ENCODE measurements around the gene EPC1. TPM values are rescaled to one million over a fixed set of nuclear protein-coding genes. Genes with fewer than 3 reads are reported as not detected.
"Not testable (repeated sequence)": the region's sequence is repeated elsewhere in the genome, so short reads cannot be mapped to it uniquely, and the experiment has no call there.

EPC1 gene
- polyA plus RNA-seq, 3 donors = 58.4 to 65.9 (median 63.9) TPM

DNA sequence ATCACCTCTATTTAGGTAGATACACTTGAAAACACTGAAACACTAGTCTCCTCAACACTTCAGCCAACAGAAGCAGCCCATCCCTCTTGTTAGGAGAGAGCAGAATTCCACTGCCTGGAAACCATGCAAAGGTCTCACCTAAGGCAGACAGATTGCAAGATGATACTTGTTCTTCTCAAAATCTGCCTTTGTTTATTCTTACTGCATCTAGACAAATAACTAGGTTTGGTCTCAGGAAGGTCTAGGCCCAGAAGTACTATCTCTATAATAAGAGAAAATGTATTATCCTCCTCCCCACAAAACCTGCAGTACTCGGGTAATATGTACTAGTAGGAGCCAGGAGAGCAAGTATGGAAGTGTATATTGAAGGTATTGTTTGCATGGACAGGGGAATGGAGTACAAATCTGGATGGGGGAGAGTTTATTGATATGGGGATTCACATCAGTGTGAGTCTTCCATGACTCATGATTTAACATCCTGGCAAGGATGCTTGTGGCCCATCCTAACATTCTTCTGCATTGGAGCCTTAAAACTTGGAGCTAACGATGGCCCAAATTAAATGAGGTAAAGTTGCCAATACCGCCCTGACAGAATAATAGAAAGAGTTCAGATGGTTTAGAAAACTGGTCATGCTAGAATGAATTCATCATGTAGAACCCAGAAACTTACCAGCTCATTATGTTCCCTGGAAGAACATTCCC, 109.2 kb downstream of the EPC1 start:
- DNase-seq = no peak

DNA sequence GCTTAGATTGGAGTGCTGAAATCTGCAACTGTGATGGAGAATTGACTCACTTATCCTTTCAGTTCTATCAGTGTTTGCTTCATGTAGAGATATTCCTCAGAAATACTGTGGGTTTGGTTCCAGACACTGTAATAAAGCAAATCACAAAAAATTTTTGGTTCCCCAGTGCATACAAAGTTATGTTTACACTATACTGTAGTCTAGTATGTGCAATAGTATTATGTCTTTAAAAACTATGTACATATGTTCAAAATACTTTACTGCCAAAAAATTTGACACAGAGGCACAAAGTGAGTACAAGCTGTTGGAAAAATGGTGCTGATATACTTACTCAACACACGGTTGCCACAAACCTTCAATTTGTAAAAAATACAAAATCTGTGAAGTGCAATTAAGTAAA, 112.5 kb downstream of the EPC1 start:
- no peak for DNase-seq

DNA sequence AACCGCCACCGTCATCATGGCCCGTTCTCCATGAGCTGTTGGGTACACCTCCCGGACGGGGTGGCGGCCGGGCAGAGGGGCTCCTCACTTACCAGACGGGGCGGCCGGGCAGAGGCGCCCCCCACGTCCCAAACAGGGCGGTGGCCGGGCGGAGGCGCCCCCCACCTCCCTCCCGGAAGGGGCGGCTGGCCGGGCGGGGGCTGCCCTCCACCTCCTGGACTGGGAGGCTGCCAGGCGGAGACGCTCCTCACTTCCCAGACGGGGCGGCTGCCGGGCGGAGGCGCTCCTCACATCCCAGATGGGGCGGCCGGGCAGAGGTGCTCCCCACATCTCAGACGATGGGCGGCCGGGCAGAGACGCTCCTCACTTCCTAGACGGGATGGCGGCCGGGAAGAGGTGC, 113.6 kb downstream of the EPC1 start:
- not testable (repeated sequence) for DNase-seq

DNA sequence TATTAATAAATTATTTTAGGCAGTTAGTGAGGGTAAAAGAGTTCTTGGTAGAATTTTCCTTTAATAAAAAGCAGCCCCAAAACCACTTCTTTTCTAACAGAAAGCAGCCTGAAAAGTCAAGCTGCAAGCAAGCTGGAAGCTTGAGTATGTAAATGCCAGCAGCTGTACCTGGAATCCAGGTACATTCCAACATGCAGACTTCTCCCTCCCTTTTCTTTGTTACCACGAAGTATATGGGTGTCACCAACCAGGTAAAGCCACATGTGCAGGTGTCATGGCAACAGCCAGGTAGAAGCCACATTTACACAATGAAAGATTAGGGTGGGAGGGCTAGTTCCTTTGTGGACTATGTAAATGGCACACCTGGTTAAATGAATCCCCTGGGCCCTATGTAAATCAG, 114.6 kb downstream of the EPC1 start:
- DNase-seq = peak; percentile 12

DNA sequence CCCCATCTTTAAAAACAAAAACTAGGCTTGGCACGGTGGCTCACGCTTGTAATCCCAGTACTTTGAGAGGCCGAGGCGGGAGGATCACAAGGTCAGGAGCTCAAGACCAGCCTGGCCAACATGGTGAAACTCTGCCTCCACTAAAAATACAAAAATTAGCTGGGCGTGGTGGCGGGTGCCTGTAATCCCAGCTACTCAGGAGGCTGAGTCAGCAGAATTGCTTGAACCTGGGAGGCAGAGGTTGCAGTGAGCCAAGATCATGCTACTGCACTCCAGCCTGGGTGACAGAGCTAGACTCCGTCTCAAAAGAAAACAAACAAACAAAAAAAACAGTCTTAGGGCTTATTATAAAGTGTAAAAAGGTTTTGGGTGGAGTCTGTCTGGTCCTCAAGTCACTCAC, 117.2 kb downstream of the EPC1 start:
- not testable (repeated sequence) for DNase-seq

DNA sequence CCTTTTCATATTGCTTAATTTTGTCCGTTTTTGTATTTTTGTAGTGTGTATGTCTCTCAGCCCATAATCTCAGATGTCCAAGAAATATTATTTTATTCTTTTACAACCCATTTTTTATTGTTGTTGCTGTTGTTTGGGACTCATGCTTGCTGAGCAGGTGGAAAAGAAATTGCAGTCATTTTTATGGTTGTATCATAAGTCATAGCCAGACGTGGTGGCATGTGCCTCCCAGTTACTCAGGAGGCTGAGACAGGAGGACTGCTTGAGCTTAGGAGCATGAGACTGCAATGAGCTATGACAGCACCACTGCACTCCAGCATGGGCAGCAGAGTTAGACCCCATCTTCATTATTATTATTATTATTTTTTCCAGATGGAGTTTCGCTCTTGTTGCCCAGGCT, 117.8 kb downstream of the EPC1 start:
- no peak for DNase-seq

DNA sequence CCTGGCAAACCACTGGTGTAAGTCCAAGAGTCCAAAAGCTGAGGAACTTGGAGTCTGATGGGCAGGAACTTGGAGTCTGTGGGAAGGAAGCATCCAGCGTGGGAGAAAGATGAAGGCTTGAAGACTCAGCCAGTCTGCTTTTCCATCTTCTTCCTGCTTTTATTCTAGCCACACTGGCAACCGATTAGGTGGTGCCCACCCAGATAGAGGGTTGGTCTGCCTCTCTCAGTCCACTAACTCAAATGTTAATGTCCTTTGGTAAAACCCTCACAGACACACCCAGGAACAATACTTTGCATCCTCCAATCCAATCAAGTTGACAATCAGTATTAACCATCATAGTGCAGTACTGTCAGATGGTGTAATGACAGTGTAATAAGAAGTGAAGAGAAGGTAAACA, 119.2 kb downstream of the EPC1 start:
- no peak for DNase-seq

DNA sequence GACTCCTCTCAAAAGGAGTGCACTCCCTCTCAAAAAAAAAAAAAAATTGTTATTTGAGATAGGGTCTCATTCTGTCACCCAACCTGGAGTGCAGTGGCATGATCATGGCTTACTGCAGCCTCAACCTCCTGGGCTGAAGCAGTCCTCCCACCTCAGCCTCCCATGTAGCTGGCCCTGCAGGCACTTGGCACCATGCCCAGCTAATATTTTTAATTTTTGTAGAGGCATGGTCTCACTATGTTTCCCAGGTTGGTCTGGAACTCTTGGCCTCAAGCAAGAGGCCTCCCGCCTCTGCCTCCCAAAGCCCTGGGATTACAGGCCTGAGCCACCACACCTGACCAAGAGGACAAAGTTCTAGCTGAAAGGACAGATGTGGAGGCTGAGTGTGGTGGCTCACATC, 120.3 kb downstream of the EPC1 start:
- no peak for DNase-seq

DNA sequence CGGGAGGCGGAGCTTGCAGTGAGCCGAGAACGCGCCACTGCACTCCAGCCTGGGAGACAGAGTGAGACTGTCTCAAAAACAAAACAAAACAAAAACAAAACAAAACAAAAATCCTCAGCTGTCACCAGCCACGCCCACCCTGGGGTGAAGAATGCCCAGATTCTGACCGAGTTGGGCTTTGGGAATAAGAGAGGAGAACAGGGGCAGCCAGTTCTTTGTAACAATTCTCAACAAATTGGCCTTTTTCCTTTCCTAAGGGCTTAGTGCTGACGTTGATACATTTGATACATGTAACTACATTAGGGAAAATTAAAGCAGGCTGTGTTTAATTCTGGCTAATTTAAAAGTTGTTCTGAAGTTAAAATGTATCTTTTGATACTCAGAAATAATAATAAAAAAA, 121.0 kb downstream of the EPC1 start:
- DNase-seq = no peak

DNA sequence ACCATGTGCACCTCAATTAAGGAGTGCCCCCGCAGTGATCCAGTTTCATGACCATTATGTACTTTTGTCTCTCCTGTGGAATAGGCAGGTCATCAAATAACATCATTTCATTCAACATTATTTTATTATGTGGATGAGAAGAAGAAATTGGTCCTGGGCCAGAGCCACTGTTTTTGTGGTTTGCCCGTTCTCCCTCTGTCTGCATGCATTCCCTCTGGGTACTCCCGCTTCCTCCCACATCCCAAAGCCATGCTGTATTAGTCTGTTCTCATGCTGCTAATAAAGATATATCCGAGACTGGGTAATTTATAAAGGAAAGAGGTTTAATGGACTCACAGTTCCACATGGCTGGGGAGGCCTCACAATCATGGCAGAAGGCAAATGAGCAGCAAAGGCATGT, 124.6 kb downstream of the EPC1 start:
- not testable (repeated sequence) for DNase-seq

DNA sequence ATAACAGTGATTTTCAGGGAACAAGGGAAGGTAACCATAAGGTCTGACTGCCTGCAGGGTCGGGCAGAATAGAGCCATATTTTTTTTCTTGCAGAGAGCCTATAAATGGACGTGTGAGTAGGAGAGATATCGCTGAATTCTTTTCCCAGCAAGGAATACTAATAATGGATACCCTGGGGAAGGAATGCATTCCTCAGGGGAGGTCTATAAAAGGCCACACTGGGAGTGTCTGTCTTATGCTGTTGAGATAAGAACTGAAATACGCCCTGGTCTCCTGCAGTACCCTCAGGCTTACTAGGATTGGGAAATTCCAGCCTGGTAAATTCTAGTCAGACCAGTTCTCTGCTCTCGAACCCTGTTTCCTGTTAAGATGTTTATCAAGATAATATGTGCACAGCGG, 127.8 kb downstream of the EPC1 start:
- DNase-seq = not testable (repeated sequence)

DNA sequence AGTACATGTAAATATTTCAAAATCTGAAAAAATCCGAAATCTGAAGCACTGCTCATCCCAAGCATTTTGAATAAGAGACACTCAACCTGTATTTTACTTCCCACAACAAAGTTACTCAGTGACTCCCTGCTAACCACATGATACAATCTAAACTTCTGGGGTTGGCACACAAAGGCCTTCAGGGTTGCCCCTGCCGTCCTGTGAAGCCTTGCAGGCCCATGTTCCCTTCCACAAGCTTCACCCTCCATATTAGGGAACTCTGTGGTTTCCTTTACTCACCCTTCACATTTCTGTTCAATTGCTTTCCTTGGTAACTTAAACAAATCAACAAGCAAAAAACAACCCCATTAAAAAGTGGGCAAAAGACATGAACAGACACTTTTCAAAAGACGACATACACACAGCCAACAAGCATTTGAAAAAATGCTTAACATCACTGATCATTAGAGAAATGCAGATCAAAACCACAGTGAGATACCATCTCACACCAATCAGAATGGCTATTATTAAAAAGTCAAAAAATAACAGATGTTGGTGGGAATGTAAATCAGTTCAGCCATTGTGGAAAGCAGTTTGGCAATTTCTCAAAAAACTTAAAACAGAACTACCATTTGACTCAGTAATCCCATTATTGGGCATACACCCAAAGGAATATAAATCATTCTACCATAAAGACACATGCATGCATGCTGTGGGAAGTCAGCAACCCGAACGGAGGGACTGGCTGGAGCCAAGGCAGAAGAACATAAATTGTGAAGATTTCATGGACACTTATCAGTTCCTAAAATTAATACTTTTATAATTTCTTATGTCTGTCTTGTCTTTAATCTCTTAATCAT, 128.5 kb downstream of the EPC1 start:
- DNase-seq = not testable (repeated sequence)

Other genes with a start within 250 kb of the EPC1 start
- 1 to 10 TPM; 3.8 to 6.7 (median 6.2) TPM for gene CCDC7, start 99.0 kb upstream of the EPC1 start, polyA plus RNA-seq (ENCODE audit: insufficient read length in 3 of 3)